ENCODE results near the gene UBE2QL1.

The UBE2QL1 gene

DNA sequence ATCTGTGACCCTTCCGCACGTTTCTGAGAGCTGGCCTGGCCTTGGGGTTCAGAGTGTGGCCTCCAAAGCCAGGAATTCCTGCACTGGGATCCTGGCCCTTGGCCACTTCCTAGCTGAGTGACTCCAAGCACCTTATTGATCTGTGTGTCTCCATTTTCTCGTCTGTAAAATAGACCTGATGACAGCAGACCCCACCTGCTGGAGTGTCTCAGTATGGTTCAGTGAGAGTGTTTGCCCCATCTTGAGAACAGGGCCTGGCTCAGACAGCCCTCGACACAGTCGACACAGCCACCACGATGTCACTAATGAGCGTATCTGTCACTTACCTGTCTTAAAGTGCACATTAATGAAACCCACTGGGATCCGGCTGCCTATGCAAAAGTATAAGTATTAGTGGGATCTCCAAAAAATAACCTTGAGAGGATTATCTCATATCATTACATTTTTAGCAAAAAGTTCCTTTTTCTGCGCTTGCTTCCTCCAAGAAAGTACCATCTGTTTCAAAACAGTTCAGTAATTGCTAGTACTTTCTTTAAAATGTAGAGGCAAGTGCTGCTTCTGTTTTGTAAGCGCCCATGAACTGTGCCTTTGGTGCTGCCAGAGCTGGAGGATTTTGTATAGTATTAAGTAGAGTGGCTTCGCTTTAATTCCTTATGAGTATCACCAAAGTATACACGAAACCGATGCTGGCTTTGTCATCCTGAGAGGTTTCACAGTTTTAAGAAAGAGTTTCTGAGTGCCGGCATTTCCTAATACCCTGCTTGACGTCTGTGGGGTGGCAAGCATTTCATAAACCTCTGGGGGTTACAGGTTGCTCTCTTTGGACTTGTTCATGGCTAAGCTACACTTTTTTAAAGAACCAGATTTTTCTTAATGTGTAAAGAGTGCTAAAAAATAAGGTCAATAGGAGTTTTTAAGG lies 31.7 kb downstream of the UBE2QL1 start:
- no peak for DNase-seq

DNA sequence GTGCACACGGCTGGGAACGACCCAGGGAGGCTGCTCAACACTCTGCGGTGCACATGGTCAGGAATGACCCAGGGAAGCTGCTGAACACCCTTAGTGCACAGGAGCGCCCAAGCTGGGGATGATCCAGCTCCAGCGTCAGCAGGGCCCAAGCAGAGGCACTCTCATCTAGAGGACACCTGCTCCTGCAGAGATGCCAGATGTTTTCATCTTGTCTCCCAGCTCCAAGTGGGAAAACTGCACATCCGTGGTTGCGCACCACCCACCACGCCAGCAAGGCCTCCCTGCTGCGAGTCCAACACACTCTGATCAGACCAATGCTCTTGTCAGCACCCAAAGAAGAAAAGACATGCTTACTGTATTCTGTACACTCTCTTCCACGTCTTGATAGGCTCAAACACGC lies 34.1 kb downstream of the UBE2QL1 start:
- no peak for DNase-seq

DNA sequence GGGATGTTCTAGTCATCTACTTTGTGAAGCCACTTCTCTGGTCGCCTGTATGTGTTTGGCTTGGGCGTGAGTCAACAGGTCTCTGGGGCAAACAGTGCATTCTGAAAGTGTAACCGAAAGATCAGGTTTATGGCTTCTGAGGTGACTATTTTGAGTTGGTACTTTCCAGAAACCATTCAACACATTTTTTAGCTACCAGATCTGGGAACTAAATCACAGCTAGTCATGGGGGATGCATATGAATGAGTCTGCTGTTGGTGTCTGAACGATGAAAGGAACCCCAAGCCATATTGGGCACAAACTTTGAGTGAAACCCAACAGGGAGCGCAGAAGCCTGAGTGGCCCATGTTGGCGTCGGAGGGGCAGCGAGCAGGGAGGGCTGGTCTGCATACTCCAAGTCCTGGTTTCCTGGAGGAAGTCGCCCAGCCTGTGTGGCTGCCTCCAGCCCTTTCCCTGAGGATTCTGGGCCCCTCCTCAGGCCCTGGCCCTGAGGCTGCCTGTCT lies 35.3 kb downstream of the UBE2QL1 start:
- DNase-seq = no peak

DNA sequence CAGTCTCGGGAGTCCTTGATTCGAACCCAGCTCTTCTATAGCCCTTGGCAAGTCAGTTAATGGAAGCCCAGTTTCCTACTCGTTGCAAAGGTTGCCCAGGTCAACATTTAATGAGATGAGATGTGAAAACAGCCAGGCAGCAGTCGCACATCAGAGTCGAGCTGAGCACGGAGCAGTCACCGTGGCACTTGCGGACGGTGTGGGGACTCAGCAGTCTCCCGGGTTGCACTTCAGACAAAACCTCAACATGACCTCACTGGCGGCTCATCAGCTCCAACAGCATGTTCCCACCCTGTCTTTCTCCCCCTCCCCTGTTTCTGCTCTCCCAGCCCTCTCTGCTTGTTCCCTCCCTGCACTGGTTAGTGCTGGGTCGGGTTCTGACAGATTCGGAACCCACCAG lies 35.8 kb downstream of the UBE2QL1 start:
- no peak for DNase-seq

DNA sequence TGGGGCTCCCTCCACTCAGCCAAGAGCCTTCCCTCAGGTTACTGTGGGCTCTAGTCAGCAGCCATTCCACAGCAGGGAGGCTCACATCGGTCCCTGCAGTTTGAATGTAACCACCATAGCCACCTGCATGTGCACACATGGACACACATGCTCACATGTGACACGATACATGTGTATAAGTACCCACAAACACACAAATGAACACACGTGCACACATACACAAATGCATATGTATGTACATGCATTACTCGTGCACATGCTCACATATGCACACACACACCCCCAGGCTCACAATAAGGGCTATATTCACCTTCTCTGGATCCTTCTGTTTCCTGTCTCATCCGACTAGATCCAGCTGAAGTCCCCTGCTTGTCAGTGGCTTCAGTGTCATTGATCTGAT lies 36.2 kb downstream of the UBE2QL1 start:
- DNase-seq = no peak

DNA sequence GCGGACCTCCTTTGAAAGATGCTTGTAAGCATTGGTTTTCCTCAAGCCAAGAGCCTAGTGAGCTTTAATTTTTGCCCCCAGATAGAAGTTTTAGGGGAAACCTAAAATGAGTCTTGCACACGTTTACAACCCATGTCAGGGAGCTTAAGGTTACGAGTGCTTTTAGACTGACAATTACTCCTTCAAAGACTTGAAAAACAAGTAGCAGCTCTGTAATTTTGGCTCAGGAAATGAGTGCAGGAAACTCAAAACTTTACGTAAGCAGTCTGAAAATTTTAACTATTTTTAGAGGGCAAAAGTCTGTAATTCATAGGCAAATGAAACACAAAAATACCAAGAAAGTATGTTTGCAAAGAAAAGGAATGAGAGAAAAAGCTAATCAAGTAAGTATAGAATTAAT lies 36.8 kb downstream of the UBE2QL1 start:
- no peak for DNase-seq

DNA sequence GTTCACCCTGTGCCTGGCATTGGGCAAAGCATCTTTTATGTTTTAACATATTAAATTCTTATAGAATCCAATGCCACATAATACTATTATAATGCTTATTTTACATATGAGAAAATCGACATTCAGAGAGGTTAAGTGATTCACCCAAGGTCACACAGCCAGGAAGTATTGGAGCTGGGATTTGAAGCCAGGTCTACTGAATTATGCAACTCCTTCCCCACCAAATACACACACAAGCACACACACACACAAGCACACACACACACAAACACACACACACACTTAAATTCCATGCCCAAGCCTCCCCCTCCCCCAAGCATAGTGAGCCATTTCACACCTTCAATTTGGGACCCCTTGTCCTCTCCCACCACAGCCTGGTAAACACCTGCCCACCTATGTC lies 37.4 kb downstream of the UBE2QL1 start:
- no peak for DNase-seq

DNA sequence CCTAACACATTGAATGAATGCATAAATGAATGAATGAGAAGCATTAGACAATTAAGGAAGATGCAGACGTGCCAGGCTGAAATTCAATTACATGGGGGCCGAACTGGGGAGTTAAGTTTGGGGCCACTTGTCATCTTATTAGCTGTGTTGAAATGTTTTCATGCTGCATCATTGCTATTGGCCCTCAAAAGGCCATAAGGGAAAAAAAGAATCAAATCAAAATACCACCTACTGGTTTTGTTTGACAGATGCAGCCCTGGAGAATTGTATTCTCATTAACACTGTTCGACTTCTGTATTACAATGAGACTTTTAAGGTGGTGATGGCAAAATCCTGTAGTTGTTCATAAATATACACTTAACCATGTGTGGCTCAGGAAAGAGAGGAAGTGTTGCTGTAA lies 38.4 kb downstream of the UBE2QL1 start:
- DNase-seq = no peak

DNA sequence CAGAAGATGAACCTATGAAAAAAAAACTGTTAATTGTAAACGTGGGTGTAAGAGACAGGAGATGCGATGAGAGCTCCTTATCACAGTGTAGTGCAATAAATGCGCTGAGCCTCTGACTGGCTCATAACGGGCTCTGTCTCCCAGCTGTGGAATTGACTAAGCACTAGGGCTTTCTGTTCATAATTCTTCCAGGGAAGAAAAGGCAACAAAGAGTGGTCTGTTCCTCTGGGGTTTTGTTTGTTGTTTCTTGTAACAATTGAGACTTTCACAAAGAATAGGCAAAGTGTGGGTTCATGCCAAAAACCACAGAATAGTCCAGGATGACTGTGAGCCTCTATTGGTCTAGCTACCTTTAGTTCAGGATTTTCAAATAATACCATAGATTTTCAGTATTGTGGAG lies 39.4 kb downstream of the UBE2QL1 start:
- DNase-seq = no peak

DNA sequence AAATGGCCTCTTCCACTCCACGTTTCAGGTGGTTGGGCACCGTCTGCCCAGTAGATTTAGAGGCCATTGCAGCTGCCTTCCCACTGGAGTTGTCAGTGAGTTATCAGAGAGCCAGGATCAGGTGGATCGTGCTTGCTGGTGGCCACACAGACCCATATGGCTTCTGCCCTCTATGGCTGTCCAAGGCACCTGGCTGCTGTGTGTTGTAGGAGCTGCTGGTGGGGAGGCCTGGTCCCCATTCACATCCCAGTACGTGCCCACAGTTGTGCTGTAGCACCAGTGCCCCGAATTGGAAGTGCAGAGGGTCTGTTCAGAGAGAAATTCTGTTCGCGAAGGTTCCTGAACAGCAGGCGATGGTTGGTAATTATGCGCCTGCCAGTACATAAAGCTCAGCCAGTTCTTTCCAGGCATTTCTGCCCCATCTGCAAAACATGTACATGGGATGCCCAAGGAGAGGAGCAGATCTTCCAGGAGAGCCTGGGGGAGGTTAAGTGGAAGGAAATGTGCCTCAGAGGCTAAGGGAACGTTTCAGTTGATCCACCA lies 41.1 kb downstream of the UBE2QL1 start:
- DNase-seq = no peak

DNA sequence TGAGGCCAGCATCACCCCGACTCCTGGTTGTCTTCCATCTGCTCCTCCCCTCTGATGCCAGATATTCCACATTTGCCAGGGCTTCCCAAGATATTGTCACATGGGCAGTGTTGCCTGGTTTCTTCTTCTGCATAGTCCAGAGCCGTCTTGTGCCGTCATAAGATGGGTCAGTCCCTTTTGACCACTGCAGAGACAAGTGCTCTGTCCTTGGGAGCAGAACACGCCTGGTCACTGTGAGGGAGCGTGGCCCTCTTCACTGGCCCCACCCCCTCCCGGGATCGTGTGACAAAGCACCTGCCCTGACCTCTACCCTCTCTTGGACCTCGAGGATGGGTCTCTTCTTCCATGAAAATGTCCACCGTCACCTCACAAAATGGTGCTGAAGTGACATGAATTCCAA lies 41.6 kb downstream of the UBE2QL1 start:
- DNase-seq = no peak

DNA sequence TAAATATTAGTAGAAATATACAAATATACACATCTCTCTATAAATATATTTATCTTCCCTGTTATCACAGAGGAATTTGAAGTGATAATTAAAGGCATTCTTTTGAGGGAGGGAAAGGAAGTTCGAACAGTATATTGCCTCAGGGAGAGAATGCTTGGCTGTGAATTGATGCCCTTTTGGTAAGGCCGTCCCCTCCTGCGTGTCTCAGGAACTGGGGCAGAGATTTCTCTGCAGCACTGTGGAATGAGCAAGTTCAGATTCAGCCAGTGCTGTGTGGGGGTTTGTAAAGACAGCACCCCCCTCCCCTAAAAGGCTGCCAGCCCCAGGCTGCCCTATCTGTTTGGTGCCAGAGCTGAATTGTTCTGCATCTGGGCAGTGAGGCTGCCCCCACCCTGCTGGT lies 42.0 kb downstream of the UBE2QL1 start:
- no peak for DNase-seq

DNA sequence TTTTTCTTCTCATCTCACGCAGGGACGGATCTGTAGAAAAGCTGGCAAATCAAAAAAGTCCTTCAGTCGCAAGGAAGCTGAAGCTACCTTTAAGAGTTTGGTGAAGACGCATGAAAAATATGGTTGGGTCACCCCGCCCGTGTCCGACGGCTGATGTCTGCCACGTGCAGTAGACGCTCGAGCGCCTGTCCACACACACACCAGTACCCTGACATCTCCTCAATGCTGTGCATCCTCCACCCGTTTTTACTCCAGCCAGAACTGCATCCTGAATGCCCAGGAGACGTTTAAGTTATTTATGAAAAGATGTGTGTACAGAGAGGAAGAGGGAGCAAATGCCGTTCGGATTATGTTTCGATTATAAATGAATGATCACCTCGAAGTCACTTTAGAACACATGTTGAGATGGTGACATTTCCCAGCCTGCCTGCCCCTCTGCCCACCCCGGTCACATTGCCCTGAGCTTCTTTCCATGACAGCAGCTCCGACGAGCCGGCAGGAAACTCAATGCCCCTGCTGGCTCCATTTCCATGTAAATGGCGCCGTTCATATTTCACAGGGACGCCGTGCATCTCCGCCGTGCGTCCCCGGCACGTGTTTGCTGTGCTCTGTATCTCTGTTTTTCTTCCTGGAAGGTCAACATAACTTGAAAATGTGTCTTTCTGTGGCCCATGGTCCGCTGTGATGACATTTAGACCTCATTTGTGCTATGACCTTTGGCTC lies 42.7 kb downstream of the UBE2QL1 start:
- DNase-seq = no peak

DNA sequence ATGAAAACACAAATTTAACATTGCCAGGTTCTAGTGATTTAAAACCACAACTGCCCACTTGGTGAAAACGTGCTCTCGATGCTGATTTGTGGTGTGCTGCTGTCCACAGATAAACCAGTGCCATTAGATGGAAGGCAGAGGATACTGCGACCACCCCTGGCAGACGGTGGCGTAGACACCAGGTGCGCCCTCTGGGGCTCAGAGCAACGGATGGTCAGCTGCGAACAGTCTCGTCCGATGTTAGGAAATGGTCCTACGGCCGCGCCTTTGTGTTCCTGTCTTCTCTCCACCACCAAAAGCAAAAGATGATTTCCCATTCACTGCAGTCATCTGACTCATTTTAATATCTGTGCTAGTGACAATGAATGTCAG lies 43.2 kb downstream of the UBE2QL1 start:
- no peak for DNase-seq

DNA sequence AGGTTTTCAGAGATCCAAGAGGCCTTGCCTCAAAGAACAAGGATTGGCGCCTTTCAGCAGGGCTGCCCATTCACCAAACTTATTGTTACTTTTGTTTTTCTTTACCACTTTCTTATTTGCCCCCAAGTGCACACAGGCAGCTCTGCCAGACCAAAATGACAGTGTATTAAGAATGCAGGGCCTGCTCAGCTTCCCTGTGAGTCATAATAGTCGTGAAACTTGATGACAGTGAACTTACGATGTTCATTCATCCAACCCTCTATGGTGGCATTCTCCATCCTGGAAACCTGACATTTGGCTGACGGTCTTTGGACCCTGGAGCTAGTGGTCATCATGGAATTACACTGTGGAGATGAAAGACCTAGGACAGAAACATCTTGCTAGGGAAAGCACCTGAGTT lies 44.3 kb downstream of the UBE2QL1 start:
- DNase-seq = no peak

DNA sequence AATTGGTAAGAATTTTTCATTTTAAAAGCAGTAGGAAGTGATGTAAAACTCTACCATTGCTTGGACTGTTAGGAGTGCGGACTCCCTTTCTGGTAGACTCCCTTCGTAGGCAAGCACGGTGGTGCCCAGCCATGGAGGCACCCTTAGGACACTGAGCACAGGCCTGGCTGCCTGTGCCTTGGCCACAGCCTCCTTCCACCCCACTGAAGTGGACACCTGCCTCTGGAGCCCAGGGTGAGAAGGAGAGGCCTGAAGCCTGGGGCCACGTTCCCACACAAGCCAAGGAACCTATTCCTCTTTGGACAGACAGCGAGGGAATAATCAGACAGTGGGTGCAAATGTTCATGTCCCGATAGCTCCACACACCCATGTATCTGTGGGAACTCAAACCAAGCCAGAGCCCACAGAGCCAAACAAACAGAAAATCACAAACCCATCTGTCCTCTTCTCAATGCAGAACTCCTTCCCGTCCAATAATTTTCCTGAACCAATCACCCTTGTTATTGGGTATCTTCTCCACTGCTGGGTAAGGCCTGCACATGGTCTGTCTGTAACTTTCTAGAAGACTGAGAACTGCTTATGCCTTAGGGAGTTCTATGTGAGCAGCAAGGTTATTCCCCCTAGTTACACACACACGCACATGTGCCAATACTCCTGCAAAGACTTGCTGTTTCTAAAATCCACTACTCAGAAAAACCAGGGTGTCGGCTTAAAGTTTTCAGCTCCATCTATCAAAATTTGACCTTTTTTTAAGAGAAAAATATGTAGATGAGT lies 45.2 kb downstream of the UBE2QL1 start:
- DNase-seq = no peak

DNA sequence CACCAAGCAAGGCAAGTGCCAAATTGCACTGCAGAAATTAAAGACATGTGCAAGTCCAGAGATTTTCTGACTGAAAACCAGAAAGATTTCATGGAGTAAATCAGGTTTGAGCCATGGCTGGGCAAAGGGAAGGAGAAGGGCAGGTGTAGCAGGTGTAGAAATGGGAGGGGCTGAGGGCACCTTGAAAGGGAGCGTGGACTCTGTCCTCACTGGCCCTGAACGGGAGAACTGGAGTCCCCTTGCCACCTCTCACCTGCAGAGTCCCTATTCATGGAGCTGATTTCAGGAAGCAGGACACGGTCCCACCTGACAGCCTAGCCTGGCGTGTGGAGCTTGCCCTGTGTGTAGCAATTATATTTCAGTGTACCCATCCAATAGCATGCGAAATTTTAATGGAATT lies 46.3 kb downstream of the UBE2QL1 start:
- DNase-seq = no peak

DNA sequence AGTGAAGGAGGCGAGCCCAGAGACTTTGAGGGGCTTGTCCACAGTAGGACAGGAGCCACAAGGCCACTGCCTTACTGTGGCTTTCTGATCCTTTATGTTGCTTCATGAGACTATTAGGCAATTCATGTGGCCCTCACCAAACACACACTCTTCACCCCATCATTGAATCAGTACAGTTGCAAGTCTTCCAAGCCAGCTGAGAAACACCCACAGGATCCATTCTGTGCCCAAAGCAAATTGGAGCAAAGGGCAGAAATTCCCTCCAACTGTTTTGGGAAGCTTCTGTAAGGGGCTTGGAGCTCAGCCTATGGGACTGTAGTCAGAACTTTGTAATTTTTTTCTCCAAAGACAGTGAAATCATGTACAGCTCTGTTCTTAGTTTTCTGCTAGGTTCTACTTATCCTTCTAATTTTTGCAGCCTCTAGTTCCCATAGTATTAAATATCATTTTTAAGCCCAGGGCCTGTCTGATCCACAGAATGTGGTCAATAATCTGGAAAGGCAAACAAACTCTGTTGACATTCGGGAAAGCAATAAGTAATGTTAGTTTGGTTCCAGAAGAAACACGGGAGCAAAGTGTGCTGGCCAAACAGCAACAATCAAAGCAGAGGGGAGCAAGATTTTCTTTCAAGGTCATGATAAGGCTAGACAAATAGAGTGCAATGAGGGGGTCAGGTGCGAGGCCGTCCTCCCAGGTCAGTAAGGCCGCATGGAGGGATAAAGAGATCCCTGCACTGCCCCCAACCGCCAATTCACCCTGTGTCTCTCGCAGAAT lies 47.0 kb downstream of the UBE2QL1 start:
- DNase-seq = no peak

DNA sequence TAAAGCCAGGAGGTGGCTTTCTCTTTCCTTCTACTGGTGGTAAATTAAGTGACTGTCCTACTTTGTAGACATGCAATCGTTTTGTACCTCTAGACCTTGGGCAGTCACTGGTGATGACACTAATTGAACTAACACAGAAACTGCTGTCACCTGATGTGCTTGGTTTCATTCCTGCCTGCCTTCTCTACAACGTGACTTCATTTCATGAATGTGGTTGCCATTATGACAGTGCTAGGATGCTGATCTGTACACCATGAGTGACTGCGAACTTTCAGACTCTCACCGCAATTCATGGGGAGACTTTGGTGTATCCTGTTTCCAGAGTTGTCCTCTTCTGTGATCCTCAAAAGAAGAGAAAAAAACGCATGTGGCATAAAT lies 47.5 kb downstream of the UBE2QL1 start:
- no peak for DNase-seq

DNA sequence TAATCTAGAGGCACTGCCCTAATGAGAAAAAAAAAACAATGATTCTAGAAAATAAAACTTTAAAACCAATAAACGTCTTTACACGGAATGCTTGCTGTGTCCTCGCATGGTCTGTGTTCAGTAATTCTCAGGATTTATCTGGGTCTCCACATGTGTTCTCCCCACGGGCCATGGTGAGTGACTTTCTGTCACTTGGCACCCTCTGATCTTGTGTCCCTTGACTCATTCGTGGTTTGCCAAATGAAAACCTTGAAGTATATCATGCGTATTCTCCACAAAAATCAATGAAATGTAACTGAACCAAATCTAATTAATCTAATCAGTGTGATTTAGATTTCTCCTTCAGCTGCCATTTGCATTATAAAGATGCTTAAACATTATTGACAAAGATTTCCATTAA lies 48.0 kb downstream of the UBE2QL1 start:
- no peak for DNase-seq

DNA sequence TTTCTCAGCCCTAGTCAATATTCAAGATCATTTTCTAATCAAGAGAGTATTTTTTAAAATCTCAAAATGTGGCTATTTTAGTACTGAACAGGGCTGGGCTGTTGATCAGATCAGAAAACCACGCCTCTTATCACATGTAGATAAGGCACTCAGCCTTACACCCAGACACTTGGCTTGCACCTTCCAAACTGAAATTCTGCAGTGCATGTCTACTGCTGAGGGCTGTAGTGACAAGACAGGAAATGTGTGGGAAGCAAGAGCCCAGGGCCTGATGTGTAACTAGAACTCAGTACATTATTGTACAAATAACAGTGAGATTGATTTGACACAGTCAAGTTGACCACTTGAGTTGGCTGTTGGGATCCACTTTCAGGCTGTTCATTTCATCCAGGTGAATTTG lies 48.6 kb downstream of the UBE2QL1 start:
- DNase-seq = no peak

DNA sequence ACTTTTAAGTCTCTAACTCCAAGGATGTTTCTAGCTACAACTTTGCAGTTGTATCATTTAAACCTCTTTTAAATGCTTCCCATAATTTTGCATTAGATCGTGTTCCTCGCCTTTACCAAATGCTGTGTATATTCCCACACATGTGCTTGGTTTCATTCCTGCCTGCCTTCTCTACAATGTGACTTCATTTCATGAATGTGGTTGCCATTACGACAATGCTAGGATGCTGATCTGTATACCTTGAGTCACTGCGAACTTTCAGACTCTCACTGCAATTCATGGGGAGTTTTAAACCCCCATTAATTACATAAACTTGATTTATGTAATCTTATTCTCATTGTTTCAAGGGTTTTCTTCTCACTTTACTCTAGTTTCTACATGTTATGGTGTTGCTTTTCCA lies 50.3 kb downstream of the UBE2QL1 start:
- no peak for DNase-seq

DNA sequence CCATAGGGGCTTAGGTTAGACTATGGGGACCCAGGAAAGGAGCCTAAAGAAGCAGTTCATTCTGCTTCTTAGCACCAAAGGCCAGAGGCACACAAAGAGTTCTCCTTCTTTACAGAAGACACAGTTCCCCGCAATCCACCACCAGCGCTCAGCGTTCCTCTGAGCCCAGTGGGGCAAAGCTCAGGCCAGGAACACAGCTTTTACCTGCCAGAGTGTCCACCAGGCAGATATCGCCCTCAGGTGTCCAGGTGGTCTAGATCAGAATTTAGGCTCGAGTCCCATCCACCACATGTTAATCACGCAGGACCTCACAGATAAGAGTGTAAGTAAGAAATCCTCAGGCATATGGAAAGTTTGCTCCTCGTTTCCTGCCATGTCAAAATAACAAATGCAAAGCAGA lies 53.0 kb downstream of the UBE2QL1 start:
- DNase-seq = no peak
